Measurements from ENCODE around the gene GRID1.

DNA sequence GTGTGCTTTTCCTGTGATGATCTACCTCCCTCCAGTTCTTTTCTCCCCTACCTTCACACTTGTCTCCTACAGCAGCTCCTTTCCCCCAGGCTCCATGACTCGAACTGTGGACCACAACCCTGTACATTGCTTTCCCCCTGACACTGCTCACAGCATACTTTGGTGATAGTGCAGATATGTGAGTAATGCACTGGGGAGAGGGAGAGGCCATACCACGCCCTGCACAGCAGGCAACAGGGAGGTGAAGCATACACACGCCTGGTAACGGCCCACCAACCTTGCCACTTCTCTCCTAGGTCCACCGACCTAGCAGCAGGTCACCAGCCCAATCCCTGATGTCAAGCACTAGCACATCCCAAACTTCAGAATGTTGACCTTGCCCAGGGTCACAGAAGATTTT lies 238.2 kb downstream of the GRID1 start:
- TF ChIP-seq, protein P1, sequence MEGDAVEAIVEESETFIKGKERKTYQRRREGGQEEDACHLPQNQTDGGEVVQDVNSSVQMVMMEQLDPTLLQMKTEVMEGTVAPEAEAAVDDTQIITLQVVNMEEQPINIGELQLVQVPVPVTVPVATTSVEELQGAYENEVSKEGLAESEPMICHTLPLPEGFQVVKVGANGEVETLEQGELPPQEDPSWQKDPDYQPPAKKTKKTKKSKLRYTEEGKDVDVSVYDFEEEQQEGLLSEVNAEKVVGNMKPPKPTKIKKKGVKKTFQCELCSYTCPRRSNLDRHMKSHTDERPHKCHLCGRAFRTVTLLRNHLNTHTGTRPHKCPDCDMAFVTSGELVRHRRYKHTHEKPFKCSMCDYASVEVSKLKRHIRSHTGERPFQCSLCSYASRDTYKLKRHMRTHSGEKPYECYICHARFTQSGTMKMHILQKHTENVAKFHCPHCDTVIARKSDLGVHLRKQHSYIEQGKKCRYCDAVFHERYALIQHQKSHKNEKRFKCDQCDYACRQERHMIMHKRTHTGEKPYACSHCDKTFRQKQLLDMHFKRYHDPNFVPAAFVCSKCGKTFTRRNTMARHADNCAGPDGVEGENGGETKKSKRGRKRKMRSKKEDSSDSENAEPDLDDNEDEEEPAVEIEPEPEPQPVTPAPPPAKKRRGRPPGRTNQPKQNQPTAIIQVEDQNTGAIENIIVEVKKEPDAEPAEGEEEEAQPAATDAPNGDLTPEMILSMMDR (IDR thresholded peaks at IDR 0.05; ENCODE audit: low read length): no peak
- no peak for TF ChIP-seq EZH2 (optimal IDR thresholded peaks at IDR 0.05; ENCODE audit: low read depth, low read length)
